Measurements from ENCODE around the gene CERS6. TPM values are rescaled to one million over a fixed set of nuclear protein-coding genes. Genes with fewer than 3 reads are reported as not detected.

CERS6 gene
- polyA plus RNA-seq, 1 donor (not counting 4 experiments of a cell fraction or from before 2014, with no cell fraction given) = 19.5 TPM

DNA sequence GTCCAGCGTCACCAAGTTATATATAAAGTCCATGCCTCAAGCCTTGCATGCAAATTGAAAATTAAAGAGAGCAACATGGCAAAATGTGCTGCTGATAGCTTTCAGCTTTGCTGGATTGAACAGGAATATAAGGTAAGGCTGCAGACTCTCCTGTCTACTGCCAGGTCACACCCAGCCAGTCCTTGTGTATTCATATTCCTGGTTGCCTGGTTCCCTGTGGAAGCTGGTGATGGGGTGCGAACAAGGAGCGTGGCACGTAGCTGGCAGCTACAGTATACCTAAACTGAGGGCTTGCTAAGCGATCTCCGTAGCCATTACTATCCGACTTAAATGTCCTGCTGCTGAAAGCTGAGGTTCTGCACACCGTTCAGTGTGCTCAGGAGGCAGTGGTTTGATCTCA, 296.3 kb downstream of the CERS6 start:
- Histone ChIP-seq H3K9me3 (ENCODE audit: control insufficient read depth, low read depth, low read length) (no peaks in the 10 kb centered on the region), H3K36me3 (ENCODE audit: control insufficient read depth in 2 of 2, extremely low read depth in 1 of 2, insufficient read depth in 2 of 2, low read length in 2 of 2) (peaks cover 2 to 4% of the 10 kb centered on the region in 2 experiments), H3K4me2 (ENCODE audit: control insufficient read depth, extremely low read depth, insufficient read depth, low read depth, low read length) (no peak overlapping the region), H3K9ac (ENCODE audit: control insufficient read depth, extremely low read depth, insufficient read depth, low read length) (no peak overlapping the region), H3K4me1 (ENCODE audit: control insufficient read depth, extremely low read depth, insufficient read depth, low read length) (no peaks in the 10 kb centered on the region), H3K27ac (ENCODE audit: control insufficient read depth, insufficient read depth, low read length) (no peak overlapping the region), H3K9me1 (ENCODE audit: control insufficient read depth, extremely low read depth, insufficient read depth, low read length) (no peaks in the 10 kb centered on the region), H2AFZ (ENCODE audit: control insufficient read depth, low read length) (no peak overlapping the region), H3K79me2 (ENCODE audit: control insufficient read depth, insufficient read depth, low read length) (no peaks in the 10 kb centered on the region), H3K27me3 (ENCODE audit: control insufficient read depth, extremely low read depth, insufficient read depth, low read length) (no peaks in the 10 kb centered on the region), H4K20me1 (ENCODE audit: control insufficient read depth, extremely low read depth, insufficient read depth, low read length) (no peaks in the 10 kb centered on the region), H3K4me3 (ENCODE audit: control insufficient read depth in 2 of 3, extremely low read depth in 1 of 3, insufficient read depth in 2 of 3, low read depth in 1 of 3, low read length in 3 of 3) (no peak overlapping the region)
- TF ChIP-seq, protein P1, sequence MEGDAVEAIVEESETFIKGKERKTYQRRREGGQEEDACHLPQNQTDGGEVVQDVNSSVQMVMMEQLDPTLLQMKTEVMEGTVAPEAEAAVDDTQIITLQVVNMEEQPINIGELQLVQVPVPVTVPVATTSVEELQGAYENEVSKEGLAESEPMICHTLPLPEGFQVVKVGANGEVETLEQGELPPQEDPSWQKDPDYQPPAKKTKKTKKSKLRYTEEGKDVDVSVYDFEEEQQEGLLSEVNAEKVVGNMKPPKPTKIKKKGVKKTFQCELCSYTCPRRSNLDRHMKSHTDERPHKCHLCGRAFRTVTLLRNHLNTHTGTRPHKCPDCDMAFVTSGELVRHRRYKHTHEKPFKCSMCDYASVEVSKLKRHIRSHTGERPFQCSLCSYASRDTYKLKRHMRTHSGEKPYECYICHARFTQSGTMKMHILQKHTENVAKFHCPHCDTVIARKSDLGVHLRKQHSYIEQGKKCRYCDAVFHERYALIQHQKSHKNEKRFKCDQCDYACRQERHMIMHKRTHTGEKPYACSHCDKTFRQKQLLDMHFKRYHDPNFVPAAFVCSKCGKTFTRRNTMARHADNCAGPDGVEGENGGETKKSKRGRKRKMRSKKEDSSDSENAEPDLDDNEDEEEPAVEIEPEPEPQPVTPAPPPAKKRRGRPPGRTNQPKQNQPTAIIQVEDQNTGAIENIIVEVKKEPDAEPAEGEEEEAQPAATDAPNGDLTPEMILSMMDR (optimal IDR thresholded peaks at IDR 0.05 in 1 of 3, IDR thresholded peaks at IDR 0.05 in 1 of 3, conservative IDR thresholded peaks at IDR 0.05 in 1 of 3; ENCODE audit: extremely low read depth in 1 of 3, insufficient read depth in 2 of 3, low read length in 3 of 3) = no peak
- TF ChIP-seq EZH2 (IDR thresholded peaks at IDR 0.05; ENCODE audit: low read length) = no peak
- dilution Hi-C loops (cut with MboI; ENCODE audit: extremely low pct_ligation_motif_present, low sequenced_read_pairs) = no loop called here
- DNase-seq (ENCODE audit: low read depth, low spot score) (no peak), FAIRE-seq (no peak)

DNA sequence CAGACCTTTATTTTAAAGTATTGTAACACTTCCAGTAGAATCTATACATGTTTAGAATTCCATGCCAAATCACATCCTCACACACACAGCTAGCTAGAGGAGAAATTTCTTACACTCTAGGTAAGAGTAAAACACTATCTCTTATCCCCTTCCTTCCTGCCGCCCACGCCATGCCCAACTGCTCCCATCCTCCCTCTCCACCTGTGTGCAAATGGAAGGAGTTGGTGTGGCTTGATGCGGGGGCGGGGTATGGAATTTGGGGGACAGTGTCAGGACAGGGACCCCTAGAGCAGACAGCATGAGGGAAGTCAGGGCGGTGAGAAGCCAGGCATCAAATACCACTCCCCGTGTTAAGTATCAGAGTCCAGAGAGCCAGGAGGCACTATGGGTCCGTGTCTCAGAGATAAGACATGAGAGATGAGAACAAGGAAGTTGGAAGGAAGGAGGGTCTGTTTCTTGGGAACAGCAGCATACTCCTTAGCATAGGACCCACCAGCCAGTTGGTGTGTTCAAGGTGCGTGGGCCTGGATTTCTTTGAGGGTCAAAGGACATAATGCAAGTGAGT, 297.8 kb downstream of the CERS6 start:
- TF ChIP-seq, protein P1 (optimal IDR thresholded peaks at IDR 0.05 in 1 of 3, IDR thresholded peaks at IDR 0.05 in 1 of 3, conservative IDR thresholded peaks at IDR 0.05 in 1 of 3; ENCODE audit: extremely low read depth in 1 of 3, insufficient read depth in 2 of 3, low read length in 3 of 3) = no peak
- no peak for TF ChIP-seq EZH2 (IDR thresholded peaks at IDR 0.05; ENCODE audit: low read length)
- H3K27me3 ChIP-seq (ENCODE audit: control insufficient read depth, extremely low read depth, insufficient read depth, low read length) = no peaks in the 10 kb centered on the region
- H3K4me3 ChIP-seq (ENCODE audit: control insufficient read depth in 2 of 3, extremely low read depth in 1 of 3, insufficient read depth in 2 of 3, low read depth in 1 of 3, low read length in 3 of 3) = no peak overlapping the region
- FAIRE-seq (no peak), DNase-seq (ENCODE audit: low read depth, low spot score) (no peak)
- H3K9me1 ChIP-seq (ENCODE audit: control insufficient read depth, extremely low read depth, insufficient read depth, low read length) = no peaks in the 10 kb centered on the region
- no peak overlapping the region for H3K4me2 ChIP-seq (ENCODE audit: control insufficient read depth, extremely low read depth, insufficient read depth, low read depth, low read length)
- no peak overlapping the region for H3K9ac ChIP-seq (ENCODE audit: control insufficient read depth, extremely low read depth, insufficient read depth, low read length)
- H3K4me1 ChIP-seq (ENCODE audit: control insufficient read depth, extremely low read depth, insufficient read depth, low read length) = no peaks in the 10 kb centered on the region
- H4K20me1 ChIP-seq (ENCODE audit: control insufficient read depth, extremely low read depth, insufficient read depth, low read length) = no peaks in the 10 kb centered on the region
- H3K36me3 ChIP-seq (ENCODE audit: control insufficient read depth in 2 of 2, extremely low read depth in 1 of 2, insufficient read depth in 2 of 2, low read length in 2 of 2) = peaks cover 2 to 5% of the 10 kb centered on the region in 2 experiments
- H2AFZ ChIP-seq (ENCODE audit: control insufficient read depth, low read length) = no peak overlapping the region
- dilution Hi-C loops (cut with MboI; ENCODE audit: extremely low pct_ligation_motif_present, low sequenced_read_pairs) = no loop called here
- H3K79me2 ChIP-seq (ENCODE audit: control insufficient read depth, insufficient read depth, low read length) = no peaks in the 10 kb centered on the region
- H3K9me3 ChIP-seq (ENCODE audit: control insufficient read depth, low read depth, low read length) = no peaks in the 10 kb centered on the region
- H3K27ac ChIP-seq (ENCODE audit: control insufficient read depth, insufficient read depth, low read length) = no peak overlapping the region
